Left renal pelvis (tissue), 4 donors: ENCODE data around the gene ZNF664. TPM values are rescaled to one million over a fixed set of nuclear protein-coding genes. Genes with fewer than 3 reads are reported as not detected.

Source experiments
- DNase-seq, 4 donors: peaks; one replicate each; pipeline ENCODE4 v3.0.0-alpha.2; 2013; ENCODE audit warnings: low read depth in 4 of 4, low spot score in 3 of 4
- polyA plus RNA-seq, 4 donors: library from polyadenylated mRNA; unstranded; fragments of 120-200 nt; gene quantifications; one replicate each; pipeline ENCODE4 v1.2.1, GENCODE V29; 2013; ENCODE audit not compliant: insufficient read length in 4 of 4

Gene ZNF664
- 100 to 1,000 TPM; 100 to 194 (median 176) TPM for polyA plus RNA-seq

GRCh38 chr12:123972457-123973401, at the start of gene ZNF664, which contains the start of gene CCDC92:
Gene ZNF664 (plus strand): TSS chr12:123973215. CDS start chr12:124012145, 38,930 bp downstream.
Gene CCDC92 (minus strand): TSS chr12:123972831. CDS start chr12:123944305, 28,526 bp downstream.
- peak; percentile 79 to 88 (median 86) for DNase-seq

- no peak for DNase-seq
Observed at GRCh38 chr12:123923927-123924326, 49.1 kb upstream of the ZNF664 start.

- no peak for DNase-seq
Observed at GRCh38 chr12:123924539-123924938, 48.5 kb upstream of the ZNF664 start.

- no peak for DNase-seq
Observed at GRCh38 chr12:123928274-123928865, 44.6 kb upstream of the ZNF664 start.

- DNase-seq, result no peak
Observed at GRCh38 chr12:123928897-123929296, 44.1 kb upstream of the ZNF664 start.

- no peak for DNase-seq
Observed at GRCh38 chr12:123929946-123930583, 43.0 kb upstream of the ZNF664 start.

- DNase-seq, result no peak
Observed at GRCh38 chr12:123931686-123932321, 41.2 kb upstream of the ZNF664 start.

- DNase-seq, result no peak
Observed at GRCh38 chr12:123933214-123933613, 39.8 kb upstream of the ZNF664 start.

- no peak for DNase-seq
Observed at GRCh38 chr12:123934016-123934620, 38.9 kb upstream of the ZNF664 start.

GRCh38 chr12:123934829-123935228, 38.2 kb upstream of the ZNF664 start:
- no peak for DNase-seq

- DNase-seq, result no peak
Observed at GRCh38 chr12:123935956-123936355, 37.1 kb upstream of the ZNF664 start.

GRCh38 chr12:123936471-123936870, 36.5 kb upstream of the ZNF664 start:
- no peak for DNase-seq

GRCh38 chr12:123936956-123937706, 35.9 kb upstream of the ZNF664 start:
- no peak for DNase-seq

- DNase-seq, result no peak
Observed at GRCh38 chr12:123937707-123938591, 35.1 kb upstream of the ZNF664 start.

- no peak for DNase-seq
Observed at GRCh38 chr12:123938679-123939480, 34.1 kb upstream of the ZNF664 start.

GRCh38 chr12:123939716-123940626, 33.0 kb upstream of the ZNF664 start:
- DNase-seq, result no peak

- no peak for DNase-seq
Observed at GRCh38 chr12:123940627-123940966, 32.4 kb upstream of the ZNF664 start.
